ENCODE data around the gene BCLAF1. TPM values are rescaled to one million over a fixed set of nuclear protein-coding genes. Genes with fewer than 3 reads are reported as not detected.

BCLAF1 gene
- total and polyA plus RNA-seq, 2 donors (not counting 1 experiment from before 2014, with no cell fraction given), result 39.3 to 268 TPM

GRCh38 chr6:136330634-136331033 is 41.0 kb upstream of the BCLAF1 start:
- CTCF ChIA-PET, result interaction anchor here (1.3 to 1.6 kb wide), 2 partner anchors 12 to 104 kb away, joined by 4 to 6 read pairs; no protein-coding TSS in a partner anchor
- H3K4me2 ChIP-seq (replicated peaks; ENCODE audit: low read depth, low read length, poor library complexity, severe bottlenecking), result no peak overlapping the region
- no peak overlapping the region for H2AFZ ChIP-seq (ENCODE audit: insufficient read depth, low read depth, low read length, poor library complexity, severe bottlenecking)
- ATAC-seq (ENCODE audit: low read depth), result no peak
- H3K79me2 ChIP-seq (ENCODE audit: control insufficient read depth, insufficient read depth, low read length), result no peaks in the 10 kb centered on the region
- POLR2A ChIA-PET, result no interaction called here
- no peak overlapping the region for H3K27ac ChIP-seq (ENCODE audit: low read length in 2 of 2)
- H3K4me1 ChIP-seq (ENCODE audit: control insufficient read depth in 2 of 2, insufficient read depth in 2 of 2, low read length in 2 of 2), result no peaks in the 10 kb centered on the region
- no peaks in the 10 kb centered on the region for H4K20me1 ChIP-seq (ENCODE audit: control insufficient read depth, insufficient read depth, low read length, poor library complexity, severe bottlenecking)
- H3K4me3 Mint-ChIP-seq, result no peak overlapping the region
- peaks cover 0 to 6% (median 2%) of the 10 kb centered on the region in 4 experiments for H3K27me3 ChIP-seq (replicated peaks in 1 of 4; ENCODE audit: control extremely low read depth in 1 of 4, control insufficient read depth in 3 of 4, insufficient read depth in 4 of 4, low read length in 3 of 4)
- no peak overlapping the region for H3K4me3 ChIP-seq (ENCODE audit: control extremely low read depth in 1 of 5, extremely low read depth in 1 of 5, insufficient read depth in 1 of 5, low read depth in 2 of 5, low read length in 4 of 5)
- H3K9me3 Mint-ChIP-seq (ENCODE audit: insufficient read depth), result no peaks in the 10 kb centered on the region
- H3K4me1 Mint-ChIP-seq, result no peaks in the 10 kb centered on the region
- DNase-seq, result no peak
- over 99% methylated on average over 8 of the region's 8 CpGs for WGBS (ENCODE audit: insufficient coverage)
- H3K9me3 ChIP-seq (ENCODE audit: control extremely low read depth in 1 of 3, control insufficient read depth in 2 of 3, insufficient read depth in 1 of 3, low read length in 2 of 3), result no peaks in the 10 kb centered on the region
- H3K27ac Mint-ChIP-seq, result no peak overlapping the region
- no peaks in the 10 kb centered on the region for H3K27me3 Mint-ChIP-seq
- H3K36me3 ChIP-seq (replicated peaks in 1 of 2; ENCODE audit: control extremely low read depth in 1 of 2, control insufficient read depth in 1 of 2, extremely low read depth in 1 of 2, insufficient read depth in 2 of 2, low read length in 1 of 2), result no peaks in the 10 kb centered on the region
- intact Hi-C loops (cut with micrococcal nuclease), result no loop called here
- H3K9ac ChIP-seq (ENCODE audit: low read length), result no peak overlapping the region
- TF ChIP-seq EZH2 (IDR thresholded peaks at IDR 0.05; ENCODE audit: borderline replicate concordance, insufficient read depth, low read depth, low read length, poor library complexity, severe bottlenecking) (no peak), CTCF (IDR thresholded peaks at IDR 0.05) (no peak)

- Histone ChIP-seq H4K20me1 (ENCODE audit: control insufficient read depth, insufficient read depth, low read length, poor library complexity, severe bottlenecking) (no peaks in the 10 kb centered on the region), H3K36me3 (replicated peaks in 1 of 2; ENCODE audit: control extremely low read depth in 1 of 2, control insufficient read depth in 1 of 2, extremely low read depth in 1 of 2, insufficient read depth in 2 of 2, low read length in 1 of 2) (no peaks in the 10 kb centered on the region), H3K9ac (ENCODE audit: low read length) (no peak overlapping the region), H3K27me3 (replicated peaks in 1 of 4; ENCODE audit: control extremely low read depth in 1 of 4, control insufficient read depth in 3 of 4, insufficient read depth in 4 of 4, low read length in 3 of 4) (no peaks in the 10 kb centered on the region), H3K4me3 (ENCODE audit: control extremely low read depth in 1 of 5, extremely low read depth in 1 of 5, insufficient read depth in 1 of 5, low read depth in 2 of 5, low read length in 4 of 5) (no peak overlapping the region), H3K27ac (ENCODE audit: low read length in 2 of 2) (no peak overlapping the region), H3K79me2 (ENCODE audit: control insufficient read depth, insufficient read depth, low read length) (no peaks in the 10 kb centered on the region), H2AFZ (ENCODE audit: insufficient read depth, low read depth, low read length, poor library complexity, severe bottlenecking) (no peak overlapping the region), H3K9me3 (ENCODE audit: control extremely low read depth in 1 of 3, control insufficient read depth in 2 of 3, insufficient read depth in 1 of 3, low read length in 2 of 3) (no peaks in the 10 kb centered on the region), H3K4me2 (replicated peaks; ENCODE audit: low read depth, low read length, poor library complexity, severe bottlenecking) (no peak overlapping the region), H3K4me1 (ENCODE audit: control insufficient read depth in 2 of 2, insufficient read depth in 2 of 2, low read length in 2 of 2) (no peaks in the 10 kb centered on the region)
- Mint-ChIP-seq H3K4me3 (no peak overlapping the region), H3K27ac (no peak overlapping the region), H3K9me3 (ENCODE audit: insufficient read depth) (no peaks in the 10 kb centered on the region), H3K27me3 (no peaks in the 10 kb centered on the region), H3K4me1 (no peaks in the 10 kb centered on the region)
- ATAC-seq (ENCODE audit: low read depth), result no peak
- intact Hi-C loops (cut with micrococcal nuclease), result no loop called here
- no peak for DNase-seq
- POLR2A ChIA-PET, result no interaction called here
- 80% methylated on average over 6 of the region's 8 CpGs for WGBS (ENCODE audit: insufficient coverage)
- no peak for TF ChIP-seq CTCF (IDR thresholded peaks at IDR 0.05)
- no peak for TF ChIP-seq EZH2 (IDR thresholded peaks at IDR 0.05; ENCODE audit: borderline replicate concordance, insufficient read depth, low read depth, low read length, poor library complexity, severe bottlenecking)
- CTCF ChIA-PET, result interaction anchor here (1.6 to 2.2 kb wide), 2 partner anchors 9 to 11 kb away, joined by 5 to 6 read pairs; no protein-coding TSS in a partner anchor
Measured at GRCh38 chr6:136326038-136326553, 36.5 kb upstream of the BCLAF1 start.
